ENCODE measurements around the gene CNIH2. TPM values are rescaled to one million over a fixed set of nuclear protein-coding genes. Genes with fewer than 3 reads are reported as not detected.

CNIH2 gene
- total and polyA plus RNA-seq, 7 donors: 0.63 to 1.7 TPM; not detected in 5

DNA sequence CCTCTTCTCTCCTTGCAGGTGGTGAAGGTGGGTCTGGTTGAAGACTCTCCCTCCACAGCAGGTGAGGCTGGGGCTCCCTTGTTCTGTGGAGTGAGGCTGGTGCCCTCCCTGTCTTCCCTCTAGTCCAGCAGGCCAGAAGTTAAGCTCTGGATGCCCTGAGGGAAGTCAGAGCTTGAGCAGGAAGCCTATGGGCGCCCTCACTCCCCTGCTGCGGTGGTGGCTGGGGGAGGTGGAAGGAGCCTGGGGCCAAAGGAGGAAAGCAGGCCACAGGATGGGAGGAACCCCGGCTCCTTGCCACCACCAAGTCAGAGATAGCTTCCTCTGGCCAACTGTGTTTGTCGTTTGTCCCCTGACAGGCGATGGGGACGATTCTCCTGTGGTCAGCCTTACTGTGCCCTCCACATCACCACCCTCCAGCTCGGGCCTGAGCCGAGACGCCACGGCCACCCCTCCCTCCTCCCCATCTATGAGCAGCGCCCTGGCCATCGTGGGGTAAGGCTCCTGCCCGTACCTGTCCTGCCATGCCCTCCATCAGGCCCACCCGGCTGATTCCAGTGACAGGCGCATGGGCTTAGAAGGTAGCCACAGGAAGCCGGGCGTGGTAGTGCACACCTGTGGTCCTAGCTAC, 39.1 kb upstream of the CNIH2 start:
- no peaks in the 10 kb centered on the region for H3K4me1 ChIP-seq
- H3K27ac ChIP-seq: no peak overlapping the region
- no peaks in the 10 kb centered on the region for H3K27me3 ChIP-seq
- WGBS, 2 donors: 94% methylated on average over 17 of the region's 17 CpGs
- TF ChIP-seq POLR2AphosphoS5 (IDR thresholded peaks at IDR 0.05): no peak
- TF ChIP-seq EP300 (IDR thresholded peaks at IDR 0.05): no peak
- TF ChIP-seq, protein P1, sequence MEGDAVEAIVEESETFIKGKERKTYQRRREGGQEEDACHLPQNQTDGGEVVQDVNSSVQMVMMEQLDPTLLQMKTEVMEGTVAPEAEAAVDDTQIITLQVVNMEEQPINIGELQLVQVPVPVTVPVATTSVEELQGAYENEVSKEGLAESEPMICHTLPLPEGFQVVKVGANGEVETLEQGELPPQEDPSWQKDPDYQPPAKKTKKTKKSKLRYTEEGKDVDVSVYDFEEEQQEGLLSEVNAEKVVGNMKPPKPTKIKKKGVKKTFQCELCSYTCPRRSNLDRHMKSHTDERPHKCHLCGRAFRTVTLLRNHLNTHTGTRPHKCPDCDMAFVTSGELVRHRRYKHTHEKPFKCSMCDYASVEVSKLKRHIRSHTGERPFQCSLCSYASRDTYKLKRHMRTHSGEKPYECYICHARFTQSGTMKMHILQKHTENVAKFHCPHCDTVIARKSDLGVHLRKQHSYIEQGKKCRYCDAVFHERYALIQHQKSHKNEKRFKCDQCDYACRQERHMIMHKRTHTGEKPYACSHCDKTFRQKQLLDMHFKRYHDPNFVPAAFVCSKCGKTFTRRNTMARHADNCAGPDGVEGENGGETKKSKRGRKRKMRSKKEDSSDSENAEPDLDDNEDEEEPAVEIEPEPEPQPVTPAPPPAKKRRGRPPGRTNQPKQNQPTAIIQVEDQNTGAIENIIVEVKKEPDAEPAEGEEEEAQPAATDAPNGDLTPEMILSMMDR (IDR thresholded peaks at IDR 0.05): no peak
- no peak for TF ChIP-seq POLR2A (IDR thresholded peaks at IDR 0.05)
- H3K9me3 ChIP-seq: no peaks in the 10 kb centered on the region
- H3K4me3 ChIP-seq: no peak overlapping the region
- intact Hi-C loops (cut with DNase I): no loop called here
- no peak for DNase-seq
- H3K36me3 ChIP-seq: peaks cover 6 to 88% (median 35%) of the 10 kb centered on the region in 4 donors

DNA sequence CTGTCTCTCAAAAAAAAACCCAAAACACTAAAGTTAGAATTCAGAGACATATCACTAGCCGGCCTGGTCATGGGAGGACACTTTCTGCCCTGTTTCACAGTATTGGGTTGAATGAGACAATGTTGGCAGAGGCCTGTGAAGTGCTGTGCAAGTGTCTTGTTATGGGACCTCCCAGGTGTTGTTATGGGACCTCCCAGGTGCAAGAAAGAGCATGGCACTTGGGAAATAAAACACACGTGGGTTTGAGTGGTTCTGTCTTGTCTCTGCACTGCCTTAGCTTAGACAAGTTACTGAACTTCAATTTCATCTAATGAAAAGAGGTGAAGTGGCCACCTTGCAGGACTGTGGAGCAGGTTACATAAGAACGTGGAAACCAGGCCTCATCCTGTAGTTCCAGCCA, 38.5 kb upstream of the CNIH2 start:
- intact Hi-C loops (cut with DNase I): no loop called here
- Histone ChIP-seq H3K9me3 (no peaks in the 10 kb centered on the region), H3K4me3 (no peak overlapping the region), H3K36me3 (peaks cover under 1 to 82% (median 32%) of the 10 kb centered on the region in 4 donors), H3K4me1 (no peaks in the 10 kb centered on the region), H3K27ac (no peak overlapping the region), H3K27me3 (no peaks in the 10 kb centered on the region)
- WGBS, 2 donors: 84 to 87% methylated on average over 3 of the region's 3 CpGs
- no peak for DNase-seq
- no peak for TF ChIP-seq POLR2A (IDR thresholded peaks at IDR 0.05)

DNA sequence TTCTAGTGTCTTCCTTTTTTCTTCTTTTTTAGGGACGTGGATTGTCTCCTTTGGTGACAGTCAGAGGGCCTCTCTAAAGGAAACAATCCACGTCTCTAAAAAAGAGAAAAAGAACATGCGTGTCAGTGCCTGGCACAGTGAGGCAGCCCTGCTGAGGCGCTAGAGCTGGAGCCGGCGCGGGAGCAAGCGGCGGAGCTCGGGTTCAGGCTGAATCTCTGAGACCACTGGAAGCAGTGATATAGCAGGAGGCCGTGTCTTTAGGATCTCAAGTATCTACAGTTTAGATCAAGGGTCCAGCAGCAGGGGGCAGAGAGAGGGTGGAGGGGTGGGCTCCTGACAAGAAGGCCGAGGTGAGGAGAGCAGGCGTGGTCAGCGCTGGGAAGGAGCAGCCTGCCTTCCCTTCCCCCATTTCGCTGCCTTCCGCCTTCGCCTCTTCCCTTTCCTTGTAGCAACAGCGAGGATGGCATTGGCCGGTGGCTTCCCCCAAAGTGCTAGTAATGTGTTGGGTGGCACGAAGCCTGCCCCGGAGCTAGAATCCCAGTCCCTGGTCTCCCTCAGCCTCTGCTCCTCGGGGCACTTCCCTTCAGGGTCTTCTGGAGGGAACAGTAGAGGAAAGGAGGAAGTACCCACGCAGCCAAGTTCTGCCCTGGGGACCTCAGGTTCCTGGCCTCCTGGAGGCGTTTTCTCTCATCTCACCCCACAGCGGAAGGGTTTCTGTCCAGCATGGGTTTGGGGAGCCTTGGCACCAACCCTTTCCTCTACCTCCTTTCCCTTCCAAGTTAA, 37.8 kb upstream of the CNIH2 start:
- H3K27me3 ChIP-seq: no peaks in the 10 kb centered on the region
- no peak overlapping the region for H3K4me3 ChIP-seq
- intact Hi-C loops (cut with DNase I): no loop called here
- TF ChIP-seq POLR2A (IDR thresholded peaks at IDR 0.05) (no peak), EP300 (IDR thresholded peaks at IDR 0.05) (no peak), POLR2AphosphoS5 (IDR thresholded peaks at IDR 0.05) (no peak)
- TF ChIP-seq, protein P1 (IDR thresholded peaks at IDR 0.05): no peak
- H3K36me3 ChIP-seq: peaks cover 0 to 83% (median 30%) of the 10 kb centered on the region in 4 donors
- H3K4me1 ChIP-seq: no peaks in the 10 kb centered on the region
- no peak for DNase-seq
- 88 to 92% methylated on average over 25 of the region's 25 CpGs for WGBS, 2 donors
- H3K9me3 ChIP-seq: no peaks in the 10 kb centered on the region
- H3K27ac ChIP-seq: no peak overlapping the region

DNA sequence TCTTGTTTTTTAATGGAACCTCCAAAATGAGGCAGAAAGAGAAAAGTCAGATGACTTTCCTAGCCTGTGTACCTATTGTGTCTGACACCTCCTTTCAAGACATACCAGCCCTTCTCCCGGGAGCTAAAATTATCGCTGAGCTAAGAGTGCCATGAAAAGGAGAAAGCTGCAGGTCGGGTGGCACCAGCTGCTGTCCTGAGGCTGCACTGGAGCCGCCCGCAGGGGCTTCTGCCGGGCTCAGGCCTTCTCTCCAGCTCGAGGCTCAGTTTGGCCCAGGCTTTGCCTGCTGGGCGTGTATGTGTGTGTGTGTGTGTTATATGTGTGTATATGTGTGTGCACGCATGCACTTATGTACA, 37.2 kb upstream of the CNIH2 start:
- intact Hi-C loops (cut with DNase I): no loop called here
- Histone ChIP-seq H3K9me3 (no peaks in the 10 kb centered on the region), H3K27me3 (no peaks in the 10 kb centered on the region), H3K36me3 (peaks cover 0 to 78% (median 24%) of the 10 kb centered on the region in 4 donors), H3K27ac (no peak overlapping the region), H3K4me3 (no peak overlapping the region), H3K4me1 (no peaks in the 10 kb centered on the region)
- TF ChIP-seq EP300 (IDR thresholded peaks at IDR 0.05) (no peak), POLR2A (IDR thresholded peaks at IDR 0.05) (no peak), POLR2AphosphoS5 (IDR thresholded peaks at IDR 0.05) (no peak)
- TF ChIP-seq, protein P1 (IDR thresholded peaks at IDR 0.05): no peak
- no peak for DNase-seq
- 89 to 91% methylated on average over 9 of the region's 9 CpGs for WGBS, 2 donors

DNA sequence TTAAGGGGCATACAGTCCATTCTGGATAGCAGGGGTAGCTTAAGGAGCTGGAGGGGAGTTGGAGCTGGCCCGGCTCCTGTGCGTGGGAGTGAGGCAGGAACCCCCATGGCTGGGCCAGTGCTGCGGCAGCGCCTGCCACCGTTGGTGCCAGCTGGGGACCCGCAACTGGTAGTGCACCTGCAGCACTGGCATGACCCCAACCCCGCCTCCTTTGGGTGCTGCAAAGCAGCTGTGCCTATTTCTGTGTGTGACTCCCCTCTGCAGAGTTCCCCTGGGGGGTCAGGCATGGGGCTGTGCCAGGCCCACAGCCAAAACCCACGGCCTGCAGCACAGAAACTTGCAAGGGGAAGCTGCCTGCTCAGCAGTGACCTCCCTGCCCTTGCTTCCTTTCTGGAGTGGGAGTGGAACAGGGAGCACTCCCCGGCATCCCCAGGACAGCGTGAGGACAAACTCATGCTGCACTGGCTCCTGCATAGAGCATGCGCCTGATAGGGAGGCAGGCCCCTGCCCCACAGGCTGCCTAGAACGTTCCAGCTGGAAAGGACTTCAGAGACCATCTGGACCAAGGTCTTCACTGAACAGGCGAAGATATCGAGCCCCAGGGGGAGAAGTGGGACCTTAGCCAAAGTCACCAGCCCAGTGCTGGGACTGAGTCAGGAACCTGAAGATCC, 35.7 kb upstream of the CNIH2 start:
- intact Hi-C loops (cut with DNase I): no loop called here
- no peak overlapping the region for H3K27ac ChIP-seq
- peaks cover 0 to 67% (median 20%) of the 10 kb centered on the region in 4 donors for H3K36me3 ChIP-seq
- H3K9me3 ChIP-seq: no peaks in the 10 kb centered on the region
- H3K4me3 ChIP-seq: no peak overlapping the region
- H3K4me1 ChIP-seq: no peaks in the 10 kb centered on the region
- no peaks in the 10 kb centered on the region for H3K27me3 ChIP-seq
- 72 to 90% methylated on average over 14 of the region's 14 CpGs for WGBS, 2 donors
- DNase-seq: no peak
- TF ChIP-seq POLR2A (IDR thresholded peaks at IDR 0.05) (no peak), EP300 (IDR thresholded peaks at IDR 0.05) (no peak), POLR2AphosphoS5 (IDR thresholded peaks at IDR 0.05) (no peak)
- TF ChIP-seq, protein P1 (IDR thresholded peaks at IDR 0.05): no peak
